ENCODE measurements around the gene ARHGAP25.

GRCh38 chr2:68837164-68837860 is 102.7 kb downstream of the ARHGAP25 start:
- no peak for TF ChIP-seq EZH2phosphoT487 (IDR thresholded peaks at IDR 0.05; ENCODE audit: unreplicated experiment)
- TF ChIP-seq EZH2 (IDR thresholded peaks at IDR 0.05; ENCODE audit: low read depth, unreplicated experiment): no peak
- TF ChIP-seq CTCF (conservative IDR thresholded peaks at IDR 0.05; ENCODE audit: low read depth in 2 of 2): peak; percentile 77 to 90
- TF ChIP-seq POLR2AphosphoS5 (IDR thresholded peaks at IDR 0.05; ENCODE audit: low read depth): no peak
- TF ChIP-seq STAT1 (IDR thresholded peaks at IDR 0.05; ENCODE audit: unreplicated experiment): no peak
- no peak for TF ChIP-seq JUNB (IDR thresholded peaks at IDR 0.05; ENCODE audit: unreplicated experiment)
- TF ChIP-seq REST (IDR thresholded peaks at IDR 0.05; ENCODE audit: unreplicated experiment): no peak
- TF ChIP-seq NANOG (IDR thresholded peaks at IDR 0.05; ENCODE audit: borderline replicate concordance): no peak
- peak; percentile 45; the same call in 1 of the 2 replicates for TF ChIP-seq ZNF462 (CRISPR knock-in tag; IDR thresholded peaks at IDR 0.05)
- TF ChIP-seq CREB1 (CRISPR knock-in tag; IDR thresholded peaks at IDR 0.05; ENCODE audit: low read depth): no peak
- TF ChIP-seq ZNF114 (CRISPR knock-in tag; IDR thresholded peaks at IDR 0.05): no peak
- no peak for TF ChIP-seq ETS1 (IDR thresholded peaks at IDR 0.05)
- no peak for TF ChIP-seq ZNF331 (CRISPR knock-in tag; IDR thresholded peaks at IDR 0.05; ENCODE audit: low read depth)
